ENCODE measurements around the gene PLCB4.

Gene PLCB4

DNA sequence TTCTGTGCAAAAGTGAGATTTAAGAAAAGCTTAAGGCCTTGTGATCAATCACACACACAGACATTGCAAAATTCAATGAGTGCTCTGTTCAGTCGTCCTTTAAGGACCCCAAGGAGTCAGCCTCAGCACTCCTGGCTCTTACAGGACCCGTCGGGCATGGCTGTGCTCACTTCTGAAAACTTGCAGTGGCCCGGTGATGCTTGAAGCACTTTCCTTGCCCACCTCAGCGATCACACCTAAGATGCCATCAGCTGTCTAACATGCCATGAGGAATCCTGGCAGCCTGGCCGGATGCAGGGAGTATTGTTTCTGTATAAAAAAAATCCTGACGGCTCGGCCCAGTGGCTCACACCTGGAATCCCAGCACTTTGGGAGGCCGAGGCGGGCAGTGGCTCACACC, 344.1 kb downstream of the PLCB4 start:
- no peak for FAIRE-seq

DNA sequence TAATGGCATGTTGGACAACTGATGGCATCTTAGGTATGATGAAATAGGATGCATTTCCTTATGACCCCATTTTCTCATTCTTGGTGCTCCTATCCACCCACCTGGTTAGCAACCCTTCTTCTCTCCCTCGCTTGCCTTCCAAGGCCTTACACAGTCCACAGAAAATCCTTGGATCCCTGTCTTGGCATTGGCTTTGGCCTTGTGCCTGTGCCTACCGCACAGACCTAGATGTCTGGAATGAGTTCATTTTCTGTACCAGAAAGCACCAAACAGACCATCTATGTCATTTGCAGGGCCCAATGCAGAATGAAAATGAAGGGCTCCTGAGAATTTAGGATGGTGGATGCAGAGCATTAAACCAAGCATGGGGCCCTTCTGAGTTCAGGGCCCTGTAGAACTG, 346.5 kb downstream of the PLCB4 start:
- FAIRE-seq, result no peak

DNA sequence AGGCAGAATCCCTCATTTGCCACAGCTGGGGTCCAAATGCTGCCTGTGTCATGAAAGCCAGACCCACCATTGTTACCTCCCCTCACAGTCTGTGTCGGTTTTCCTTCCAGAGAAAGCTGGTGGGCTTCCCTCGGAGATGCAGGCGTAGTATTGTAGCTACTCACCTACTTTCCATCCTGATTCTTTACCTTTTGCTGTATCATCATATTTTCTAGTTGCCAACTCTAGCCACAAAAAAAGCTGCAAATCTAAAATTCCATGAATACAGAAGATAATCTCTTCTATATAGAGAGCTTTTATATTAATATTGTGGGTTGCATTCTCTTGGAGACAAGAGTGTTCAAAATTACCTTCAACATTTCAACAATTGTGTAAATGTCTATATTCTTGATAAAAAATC, 347.5 kb downstream of the PLCB4 start:
- no peak for FAIRE-seq

DNA sequence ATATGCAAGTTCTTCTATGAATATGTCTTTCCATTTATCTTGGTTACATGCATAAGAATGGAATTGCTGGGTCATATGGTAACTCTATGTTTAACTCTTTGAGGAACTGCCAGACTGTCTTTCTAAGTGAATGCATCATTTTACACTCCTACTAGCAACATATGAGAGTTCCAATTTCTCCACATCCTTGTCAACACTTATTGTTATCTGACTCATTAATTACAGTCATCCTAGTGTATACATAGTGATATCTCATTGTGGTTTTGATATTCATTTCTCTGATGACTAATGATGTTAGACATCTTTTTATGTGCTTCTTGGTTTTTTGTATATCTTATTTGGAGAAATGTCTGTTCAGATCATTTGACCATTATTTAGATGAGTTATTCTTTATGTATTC, 348.8 kb downstream of the PLCB4 start:
- no peak for FAIRE-seq

GRCh38 chr20:9422321-9423057, 353.6 kb downstream of the PLCB4 start:
- no peak for FAIRE-seq

DNA sequence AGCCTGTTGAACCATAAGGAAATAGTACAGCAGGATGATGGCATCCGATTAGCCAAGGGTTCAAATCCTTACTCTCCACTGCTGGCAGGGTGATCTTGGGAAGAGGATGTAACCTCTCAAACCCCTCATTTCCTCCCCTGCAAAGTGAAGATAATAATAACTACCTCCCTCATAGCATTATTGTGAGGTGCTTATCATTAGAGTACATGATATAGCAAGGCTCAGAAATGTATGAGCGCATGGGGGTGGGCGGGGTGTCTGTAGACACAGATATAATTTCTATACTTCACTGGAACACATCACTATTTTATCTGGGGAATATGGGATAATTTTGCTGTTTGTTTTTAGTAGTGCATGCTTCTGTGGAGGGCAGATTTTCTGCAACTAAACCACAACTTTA, 355.7 kb downstream of the PLCB4 start:
- FAIRE-seq, result no peak

GRCh38 chr20:9427430-9428291, 358.8 kb downstream of the PLCB4 start:
- FAIRE-seq, result no peak

GRCh38 chr20:9428292-9428607, 359.4 kb downstream of the PLCB4 start:
- FAIRE-seq, result no peak

GRCh38 chr20:9439806-9440205, 370.9 kb downstream of the PLCB4 start:
- no peak for FAIRE-seq

GRCh38 chr20:9440892-9441291, 372.0 kb downstream of the PLCB4 start:
- FAIRE-seq, result no peak

DNA sequence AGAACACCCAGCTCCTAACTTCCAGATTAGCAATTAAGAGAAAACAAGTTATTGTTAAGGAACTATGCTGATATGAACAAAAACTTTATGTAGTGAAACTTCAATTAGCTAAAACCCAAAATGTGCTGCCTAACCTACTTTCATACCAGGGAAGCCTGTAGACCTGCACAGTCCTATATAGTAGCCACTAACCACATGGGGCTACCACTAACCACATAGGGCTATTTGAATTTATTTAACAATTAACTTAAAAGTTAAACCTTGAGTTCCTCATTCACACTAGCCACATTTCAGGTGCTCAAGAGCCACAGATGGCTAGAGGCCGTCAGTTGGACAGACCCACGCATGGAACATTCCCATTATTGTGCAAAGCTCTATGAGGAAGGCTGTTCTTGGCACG, 373.1 kb downstream of the PLCB4 start:
- no peak for FAIRE-seq

DNA sequence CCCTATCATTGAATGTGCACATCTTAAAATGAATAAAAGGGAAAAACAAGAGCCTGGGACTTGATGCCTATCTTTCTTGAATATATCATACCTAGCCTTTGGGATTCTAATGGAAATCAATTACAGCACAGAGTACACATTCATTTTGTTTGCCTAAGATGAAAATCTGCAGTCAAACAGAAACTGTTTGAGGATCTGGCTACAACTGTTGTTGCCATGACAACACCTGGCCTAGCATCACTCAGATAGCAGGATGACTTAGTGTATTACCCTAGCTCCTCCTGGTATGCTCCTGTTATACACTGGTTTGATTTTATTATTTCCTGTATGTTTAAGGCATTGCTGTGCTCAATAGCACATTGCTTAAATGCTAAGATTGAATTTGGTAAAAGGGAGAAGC, 374.0 kb downstream of the PLCB4 start:
- no peak for FAIRE-seq

GRCh38 chr20:9444921-9445320, 376.0 kb downstream of the PLCB4 start:
- no peak for FAIRE-seq

- FAIRE-seq, result no peak
These were observed 378.3 kb downstream of the PLCB4 start for GRCh38 chr20:9447182-9447581.

DNA sequence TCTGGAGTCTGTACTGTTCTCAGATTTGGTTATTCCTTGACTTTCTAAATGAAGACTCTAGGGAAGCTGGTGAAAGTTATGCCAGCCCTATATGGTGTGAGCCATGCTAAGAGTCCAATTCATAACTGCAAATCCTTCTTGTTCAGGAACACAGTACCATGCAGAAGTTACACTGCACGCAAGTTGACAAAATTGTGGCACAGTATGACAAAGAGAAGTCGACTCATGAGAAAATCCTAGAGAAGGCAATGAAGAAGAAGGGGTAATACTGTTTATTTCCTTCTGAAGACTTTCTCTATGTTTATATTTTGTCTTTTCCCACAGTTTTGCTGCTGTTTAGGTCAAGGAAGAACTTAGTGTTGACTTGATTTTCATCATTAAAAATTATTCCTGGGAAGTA, 384.3 kb downstream of the PLCB4 start:
- FAIRE-seq, result no peak

DNA sequence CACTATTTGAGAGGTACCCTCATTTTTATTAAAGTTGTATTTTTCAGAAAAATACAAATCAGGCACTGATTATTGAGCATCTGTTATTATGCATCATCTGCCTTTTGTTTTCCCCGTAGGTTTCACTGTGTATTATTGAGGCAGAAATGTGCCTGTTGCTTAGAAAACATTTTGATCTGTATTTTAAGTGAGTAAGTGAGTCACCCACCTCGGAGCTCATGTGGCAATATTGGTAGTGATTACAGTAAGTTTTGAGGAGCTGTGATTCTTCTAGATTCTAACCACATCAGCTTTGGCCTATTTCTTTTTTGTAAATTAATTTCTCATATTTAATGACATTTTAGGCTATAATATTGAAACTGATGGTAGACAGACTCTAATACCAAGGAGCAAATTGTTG, 385.9 kb downstream of the PLCB4 start:
- no peak for FAIRE-seq

DNA sequence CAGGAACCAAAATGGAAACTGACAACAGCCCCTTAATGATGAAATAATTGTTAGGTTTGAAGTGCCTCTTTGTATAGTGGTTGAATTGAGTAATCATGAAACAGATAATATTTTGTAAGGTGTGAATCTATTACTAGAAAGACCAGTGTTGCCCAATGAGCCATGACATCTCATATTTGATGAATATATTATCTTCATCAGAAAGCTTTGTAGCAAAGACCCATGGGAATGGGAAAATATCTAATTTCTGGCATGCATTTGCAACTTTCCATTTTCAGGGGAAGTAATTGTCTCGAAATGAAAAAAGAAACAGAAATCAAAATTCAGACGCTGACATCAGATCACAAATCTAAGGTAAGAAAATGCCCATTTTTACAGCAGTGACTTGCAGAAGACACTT, 388.2 kb downstream of the PLCB4 start:
- no peak for FAIRE-seq

DNA sequence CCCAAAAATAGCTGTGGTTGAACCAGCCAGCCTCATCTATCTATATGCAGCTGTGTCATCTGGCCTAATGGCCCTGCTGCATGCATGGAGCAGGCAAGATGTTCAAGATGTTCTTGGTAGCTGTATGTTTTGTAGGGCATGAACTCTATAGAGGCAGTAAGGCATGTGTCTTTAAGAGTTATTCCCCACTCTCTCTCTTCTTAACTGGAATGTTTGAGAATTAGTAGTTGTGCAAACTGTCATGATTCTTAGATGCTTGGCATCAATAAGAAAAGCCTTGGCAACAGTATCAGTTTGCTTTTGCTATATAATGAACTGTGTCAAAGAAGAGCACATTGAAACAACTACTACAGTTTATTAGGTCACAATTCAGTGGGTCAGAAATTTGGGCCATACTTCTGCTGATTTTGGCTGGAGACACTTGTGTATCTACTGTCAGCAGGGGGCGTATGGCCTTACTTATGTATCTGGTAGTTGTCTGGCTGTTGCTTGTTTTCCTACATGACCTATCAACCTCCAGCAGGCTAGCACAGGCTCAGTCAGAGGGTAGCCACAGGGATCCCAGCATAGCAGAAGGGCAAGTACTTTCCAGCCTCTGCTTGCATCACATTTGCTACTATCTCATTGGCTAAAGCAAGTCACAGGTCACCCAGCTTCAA, 389.4 kb downstream of the PLCB4 start:
- no peak for FAIRE-seq

- FAIRE-seq, result no peak
These were observed 391.6 kb downstream of the PLCB4 start for GRCh38 chr20:9460518-9460917.

- FAIRE-seq, result no peak
These were observed 399.1 kb downstream of the PLCB4 start for GRCh38 chr20:9467995-9468394.

DNA sequence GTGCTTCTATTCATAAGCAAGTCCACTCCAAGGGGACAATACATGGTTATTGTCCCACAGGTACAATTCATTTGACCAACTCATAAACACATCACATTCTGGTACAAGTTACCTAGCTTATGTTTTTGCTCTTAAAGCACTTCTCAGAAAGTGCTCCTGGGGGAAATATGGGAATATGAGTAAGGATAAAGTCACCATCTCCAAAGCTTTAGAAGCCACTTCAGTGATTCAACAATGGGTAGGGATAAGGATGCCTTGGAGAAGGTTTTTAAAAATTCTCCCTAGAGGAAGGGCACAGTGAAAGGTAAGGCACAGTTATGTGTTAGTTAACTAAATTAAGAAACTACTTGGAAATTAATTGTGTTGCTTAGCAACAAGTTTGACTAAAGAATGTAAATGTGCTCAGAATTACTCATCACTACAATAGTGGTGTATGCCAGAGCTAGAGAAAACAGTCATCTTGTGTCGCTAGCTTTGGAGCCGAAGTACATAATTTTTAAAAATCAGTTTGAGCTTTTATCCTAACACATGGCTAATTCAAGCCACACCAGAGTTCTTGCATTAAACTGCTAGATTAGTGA, 406.0 kb downstream of the PLCB4 start:
- FAIRE-seq, result no peak

- no peak for FAIRE-seq
These were observed 406.6 kb downstream of the PLCB4 start for GRCh38 chr20:9475456-9475855.

- FAIRE-seq, result no peak
These were observed 407.3 kb downstream of the PLCB4 start for GRCh38 chr20:9476174-9476573.

DNA sequence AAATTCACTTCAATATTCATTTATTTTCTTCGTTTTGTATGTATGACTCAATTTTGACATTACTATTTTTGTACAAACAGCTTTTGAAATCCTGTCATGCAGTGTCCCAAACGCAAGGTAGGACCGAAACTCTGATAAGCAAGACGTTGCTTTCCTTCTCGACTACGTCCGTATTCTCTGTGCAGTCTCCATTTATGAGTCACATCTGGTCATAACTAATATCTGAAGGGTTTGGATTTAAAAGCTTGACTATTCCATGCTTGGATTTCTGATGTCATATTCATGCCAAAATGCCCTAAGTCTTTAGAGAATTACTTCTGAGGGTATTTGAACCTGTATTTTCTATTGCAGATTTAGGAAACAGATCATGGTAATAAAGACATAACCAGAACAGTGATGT, 407.8 kb downstream of the PLCB4 start:
- FAIRE-seq, result no peak
